ENCODE measurements around the gene DLG2.

Gene DLG2

GRCh38 chr11:85558411-85558810 is 68.7 kb downstream of the DLG2 start:
- DNase-seq (ENCODE audit: low read depth, low spot score) = no peak
- no peak overlapping the region for H3K27ac ChIP-seq (ENCODE audit: low read length)
- no peaks in the 10 kb centered on the region for H3K4me1 ChIP-seq (ENCODE audit: control insufficient read depth, insufficient read depth, low read length)
- H3K27me3 ChIP-seq (ENCODE audit: control insufficient read depth, insufficient read depth, low read length) = no peaks in the 10 kb centered on the region
- no CpG with 5 or more reads among the region's 2 CpGs for WGBS (ENCODE audit: insufficient coverage, insufficient read length)
- H3K9me3 ChIP-seq (ENCODE audit: control insufficient read depth, insufficient read depth, low read length) = no peaks in the 10 kb centered on the region
- H3K4me3 ChIP-seq (ENCODE audit: low read length) = no peak overlapping the region
- H3K36me3 ChIP-seq (ENCODE audit: control insufficient read depth, insufficient read depth, low read length) = no peaks in the 10 kb centered on the region

DNA sequence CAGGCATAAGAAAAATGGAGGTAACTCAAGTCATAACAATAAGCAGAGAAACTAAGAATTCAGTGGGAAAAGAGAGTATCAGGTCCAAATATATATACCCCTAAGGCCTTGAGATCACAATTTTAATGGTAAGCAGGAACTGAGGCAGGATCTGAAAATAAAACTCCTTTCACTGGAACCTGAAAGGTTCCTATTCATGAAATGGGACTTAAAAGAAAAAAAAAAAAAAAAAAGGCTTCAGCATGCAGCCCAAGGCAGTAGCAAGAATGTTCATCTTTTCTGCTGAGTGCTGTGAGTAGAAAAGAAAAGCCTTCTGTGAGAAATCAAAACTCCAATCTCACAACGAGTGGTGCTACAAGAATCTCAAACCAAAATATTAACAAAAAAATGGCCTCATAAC is 75.3 kb downstream of the DLG2 start:
- no CpG with 5 or more reads among the region's 1 CpG for WGBS (ENCODE audit: insufficient coverage, insufficient read length)
- H3K9me3 ChIP-seq (ENCODE audit: control insufficient read depth, insufficient read depth, low read length) = 0 out of 2 replicates have a peak, but pooled peaks cover 2% of the 10 kb centered on the region
- no peak for DNase-seq (ENCODE audit: low read depth, low spot score)
- H3K27ac ChIP-seq (ENCODE audit: low read length) = no peak overlapping the region
- H3K36me3 ChIP-seq (ENCODE audit: control insufficient read depth, insufficient read depth, low read length) = no peaks in the 10 kb centered on the region; the same call in 1 of the 2 replicates
- no peaks in the 10 kb centered on the region for H3K4me1 ChIP-seq (ENCODE audit: control insufficient read depth, insufficient read depth, low read length)
- H3K27me3 ChIP-seq (ENCODE audit: control insufficient read depth, insufficient read depth, low read length) = no peaks in the 10 kb centered on the region
- no peak overlapping the region for H3K4me3 ChIP-seq (ENCODE audit: low read length)

DNA sequence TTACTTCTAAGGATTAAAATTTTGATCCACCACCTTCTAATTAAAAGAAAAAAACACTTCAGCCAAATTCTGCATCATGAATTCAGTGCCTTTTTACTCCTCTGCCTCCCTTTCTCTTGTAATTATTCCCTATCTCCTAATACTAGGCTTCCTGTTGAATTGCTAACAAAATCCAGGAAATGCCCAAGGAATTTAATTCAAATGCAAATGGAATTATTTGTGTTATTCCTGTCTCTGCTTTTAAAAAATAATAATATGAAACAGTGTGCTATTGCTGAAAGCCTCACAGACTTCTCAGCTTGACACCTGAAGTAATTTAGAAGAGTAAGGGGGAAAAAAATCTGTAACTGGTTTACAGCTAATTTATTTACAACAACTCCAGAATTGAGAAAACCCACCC is 85.5 kb downstream of the DLG2 start:
- no peak overlapping the region for H3K4me3 ChIP-seq (ENCODE audit: low read length)
- H3K4me1 ChIP-seq (ENCODE audit: control insufficient read depth, insufficient read depth, low read length) = no peaks in the 10 kb centered on the region; the same call in 1 of the 2 replicates
- H3K27me3 ChIP-seq (ENCODE audit: control insufficient read depth, insufficient read depth, low read length) = no peaks in the 10 kb centered on the region
- H3K27ac ChIP-seq (ENCODE audit: low read length) = no peak overlapping the region
- H3K9me3 ChIP-seq (ENCODE audit: control insufficient read depth, insufficient read depth, low read length) = no peaks in the 10 kb centered on the region
- H3K36me3 ChIP-seq (ENCODE audit: control insufficient read depth, insufficient read depth, low read length) = no peaks in the 10 kb centered on the region
- DNase-seq (ENCODE audit: low read depth, low spot score) = no peak

GRCh38 chr11:85540635-85541205 is 86.4 kb downstream of the DLG2 start:
- Histone ChIP-seq H3K9me3 (ENCODE audit: control insufficient read depth, insufficient read depth, low read length) (no peaks in the 10 kb centered on the region), H3K4me3 (ENCODE audit: low read length) (no peak overlapping the region), H3K36me3 (ENCODE audit: control insufficient read depth, insufficient read depth, low read length) (no peaks in the 10 kb centered on the region), H3K27ac (ENCODE audit: low read length) (peak overlapping the region; percentile 86), H3K27me3 (ENCODE audit: control insufficient read depth, insufficient read depth, low read length) (no peaks in the 10 kb centered on the region), H3K4me1 (ENCODE audit: control insufficient read depth, insufficient read depth, low read length) (no peaks in the 10 kb centered on the region; the same call in 1 of the 2 replicates)
- WGBS (ENCODE audit: insufficient coverage, insufficient read length) = no CpG with 5 or more reads among the region's 6 CpGs
- no peak for DNase-seq (ENCODE audit: low read depth, low spot score)

GRCh38 chr11:85540181-85540580 is 87.0 kb downstream of the DLG2 start:
- Histone ChIP-seq H3K4me3 (ENCODE audit: low read length) (no peak overlapping the region), H3K9me3 (ENCODE audit: control insufficient read depth, insufficient read depth, low read length) (no peaks in the 10 kb centered on the region), H3K27ac (ENCODE audit: low read length) (peak overlapping the region; percentile 86), H3K36me3 (ENCODE audit: control insufficient read depth, insufficient read depth, low read length) (no peaks in the 10 kb centered on the region), H3K4me1 (ENCODE audit: control insufficient read depth, insufficient read depth, low read length) (no peaks in the 10 kb centered on the region; the same call in 1 of the 2 replicates), H3K27me3 (ENCODE audit: control insufficient read depth, insufficient read depth, low read length) (no peaks in the 10 kb centered on the region)
- no CpG with 5 or more reads among the region's 5 CpGs for WGBS (ENCODE audit: insufficient coverage, insufficient read length)
- DNase-seq (ENCODE audit: low read depth, low spot score) = no peak

- Histone ChIP-seq H3K4me1 (ENCODE audit: control insufficient read depth, insufficient read depth, low read length) (no peaks in the 10 kb centered on the region; the same call in 1 of the 2 replicates), H3K36me3 (ENCODE audit: control insufficient read depth, insufficient read depth, low read length) (no peaks in the 10 kb centered on the region), H3K27me3 (ENCODE audit: control insufficient read depth, insufficient read depth, low read length) (no peaks in the 10 kb centered on the region), H3K4me3 (ENCODE audit: low read length) (no peak overlapping the region), H3K27ac (ENCODE audit: low read length) (no peak overlapping the region), H3K9me3 (ENCODE audit: control insufficient read depth, insufficient read depth, low read length) (no peaks in the 10 kb centered on the region)
- 100% methylated on average over 1 of the region's 3 CpGs for WGBS (ENCODE audit: insufficient coverage, insufficient read length)
- no peak for DNase-seq (ENCODE audit: low read depth, low spot score)
Measured at GRCh38 chr11:85539740-85540139, 87.4 kb downstream of the DLG2 start.

DNA sequence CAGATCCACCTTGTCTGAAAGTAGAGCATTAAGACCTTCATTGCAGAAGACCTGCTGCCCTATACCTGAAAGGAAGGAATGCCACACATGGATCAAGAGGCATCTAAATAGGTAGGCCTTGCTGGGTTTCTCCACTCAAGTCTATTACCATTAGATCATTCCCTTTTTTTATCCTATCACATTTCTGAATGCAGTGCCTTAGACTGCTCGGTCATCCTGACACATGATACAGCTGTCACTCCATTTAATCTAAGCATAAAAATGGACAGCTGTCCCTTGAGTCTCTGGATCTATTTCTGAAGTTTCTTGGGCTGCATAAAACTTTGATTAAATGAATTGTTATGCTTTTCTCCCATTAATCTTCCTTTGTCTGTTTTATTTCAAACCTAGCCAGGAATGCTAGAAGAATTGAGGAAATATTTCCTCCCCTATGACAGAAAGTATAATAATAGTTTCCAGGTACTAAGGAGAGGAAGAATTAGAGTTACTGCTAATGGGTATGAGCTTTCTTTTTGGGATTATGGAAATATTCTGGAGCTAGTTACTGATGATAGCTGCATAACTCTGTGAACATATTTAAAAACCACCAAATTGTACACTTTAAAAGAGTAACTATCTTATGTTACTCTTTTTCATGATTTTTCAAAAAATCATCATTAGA is 88.0 kb downstream of the DLG2 start:
- no peak for DNase-seq (ENCODE audit: low read depth, low spot score)
- Histone ChIP-seq H3K27me3 (ENCODE audit: control insufficient read depth, insufficient read depth, low read length) (no peaks in the 10 kb centered on the region), H3K36me3 (ENCODE audit: control insufficient read depth, insufficient read depth, low read length) (no peaks in the 10 kb centered on the region), H3K27ac (ENCODE audit: low read length) (no peak overlapping the region), H3K4me1 (ENCODE audit: control insufficient read depth, insufficient read depth, low read length) (no peaks in the 10 kb centered on the region; the same call in 1 of the 2 replicates), H3K4me3 (ENCODE audit: low read length) (no peak overlapping the region), H3K9me3 (ENCODE audit: control insufficient read depth, insufficient read depth, low read length) (no peaks in the 10 kb centered on the region)
- no CpG with 5 or more reads among the region's 1 CpG for WGBS (ENCODE audit: insufficient coverage, insufficient read length)

GRCh38 chr11:85536438-85536837 is 90.7 kb downstream of the DLG2 start:
- WGBS (ENCODE audit: insufficient coverage, insufficient read length) = no CpG with 5 or more reads among the region's 15 CpGs
- Histone ChIP-seq H3K9me3 (ENCODE audit: control insufficient read depth, insufficient read depth, low read length) (no peaks in the 10 kb centered on the region), H3K27me3 (ENCODE audit: control insufficient read depth, insufficient read depth, low read length) (no peaks in the 10 kb centered on the region), H3K4me3 (ENCODE audit: low read length) (no peak overlapping the region), H3K36me3 (ENCODE audit: control insufficient read depth, insufficient read depth, low read length) (no peaks in the 10 kb centered on the region), H3K4me1 (ENCODE audit: control insufficient read depth, insufficient read depth, low read length) (no peaks in the 10 kb centered on the region; the same call in 1 of the 2 replicates), H3K27ac (ENCODE audit: low read length) (no peak overlapping the region)
- no peak for DNase-seq (ENCODE audit: low read depth, low spot score)

- no peaks in the 10 kb centered on the region for H3K9me3 ChIP-seq (ENCODE audit: control insufficient read depth, insufficient read depth, low read length)
- no peaks in the 10 kb centered on the region for H3K27me3 ChIP-seq (ENCODE audit: control insufficient read depth, insufficient read depth, low read length)
- no peaks in the 10 kb centered on the region for H3K4me1 ChIP-seq (ENCODE audit: control insufficient read depth, insufficient read depth, low read length)
- DNase-seq (ENCODE audit: low read depth, low spot score) = no peak
- no peaks in the 10 kb centered on the region for H3K36me3 ChIP-seq (ENCODE audit: control insufficient read depth, insufficient read depth, low read length)
- no CpG with 5 or more reads among the region's 3 CpGs for WGBS (ENCODE audit: insufficient coverage, insufficient read length)
- no peak overlapping the region for H3K4me3 ChIP-seq (ENCODE audit: low read length)
- no peak overlapping the region for H3K27ac ChIP-seq (ENCODE audit: low read length)
Measured at GRCh38 chr11:85534806-85535205, 92.3 kb downstream of the DLG2 start.

DNA sequence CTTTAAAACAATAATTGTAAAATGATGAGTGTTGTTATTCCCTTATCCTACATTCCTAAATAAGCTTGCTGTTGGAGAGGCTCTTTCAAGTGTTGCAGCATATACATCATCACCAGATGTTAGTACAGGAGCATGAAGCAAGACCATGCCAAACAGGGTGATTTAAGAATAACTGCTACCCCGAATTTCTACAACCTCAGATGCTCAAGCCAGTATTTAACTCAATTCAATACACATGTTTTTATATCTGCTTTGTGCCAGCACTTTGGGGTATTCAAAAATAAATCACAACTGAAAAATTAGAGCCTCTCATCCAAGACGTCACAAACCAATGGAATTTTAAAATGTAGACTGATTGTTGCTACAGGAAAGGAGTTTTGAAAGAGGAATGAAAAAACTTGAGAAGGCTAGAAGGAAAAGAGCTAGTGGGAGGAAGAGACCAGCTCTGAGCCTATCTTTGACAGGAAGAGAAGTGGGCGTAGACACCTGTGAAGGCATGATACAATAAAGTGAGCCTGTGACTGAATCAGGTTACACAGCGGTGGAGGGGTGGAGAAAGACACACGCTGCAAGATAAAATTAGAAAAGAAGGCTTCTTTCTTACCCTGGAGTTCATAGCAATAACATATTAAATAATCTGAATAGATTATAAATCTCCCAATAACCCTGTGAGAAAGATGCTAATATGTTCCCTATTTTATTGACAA is 95.8 kb downstream of the DLG2 start:
- no CpG with 5 or more reads among the region's 5 CpGs for WGBS (ENCODE audit: insufficient coverage, insufficient read length)
- H3K9me3 ChIP-seq (ENCODE audit: control insufficient read depth, insufficient read depth, low read length) = no peaks in the 10 kb centered on the region
- H3K27me3 ChIP-seq (ENCODE audit: control insufficient read depth, insufficient read depth, low read length) = no peaks in the 10 kb centered on the region
- H3K27ac ChIP-seq (ENCODE audit: low read length) = no peak overlapping the region
- DNase-seq (ENCODE audit: low read depth, low spot score) = no peak
- H3K4me3 ChIP-seq (ENCODE audit: low read length) = no peak overlapping the region
- H3K4me1 ChIP-seq (ENCODE audit: control insufficient read depth, insufficient read depth, low read length) = peaks cover 2% of the 10 kb centered on the region; the same call in 1 of the 2 replicates
- no peaks in the 10 kb centered on the region; the same call in 1 of the 2 replicates for H3K36me3 ChIP-seq (ENCODE audit: control insufficient read depth, insufficient read depth, low read length)

Data from iPS DF 6.9 (cell line).